Gastrocnemius medialis (tissue), 4 donors: ENCODE results near the gene CNPY2. TPM values are rescaled to one million over a fixed set of nuclear protein-coding genes. Genes with fewer than 3 reads are reported as not detected.
A peak's percentile ranks its signal among the peaks of the same experiment; 100 is the strongest.

Experiments used
- ATAC-seq, 2 donors: fragments of 150-250 bp; one replicate each; pipeline ENCODE4 v1.9.1; 2016
- DNase-seq, 2 donors: peaks; one replicate each; pipeline ENCODE4 v3.0.0-alpha.2; 2019
- H3K27ac ChIP-seq, 4 donors: fragments of 200-600 bp; sonication (generic); 1 replicate in 1 of 4; 2 replicates in 3 of 4; pipeline ENCODE4 v1.5.1; 2016 to 2018; ENCODE audit warnings: mild to moderate bottlenecking in 2 of 4, moderate library complexity in 1 of 4
- H3K27me3 ChIP-seq, 3 donors: fragments of 200-600 bp; sonication (generic) in 2 of 3; 1 replicate in 1 of 3; 2 replicates in 2 of 3; pipeline versions ENCODE4 v1.5.1 to v1.6.0; 2016 to 2019; ENCODE audit warnings: mild to moderate bottlenecking in 1 of 3, moderate library complexity in 1 of 3
- H3K36me3 ChIP-seq, 2 donors: fragments of 200-600 bp; sonication (generic) in 1 of 2; one replicate each; pipeline ENCODE4 v1.5.1; 2017 to 2018
- H3K4me1 ChIP-seq, 2 donors: fragments of 200-600 bp; sonication (generic) in 1 of 2; one replicate each; pipeline ENCODE4 v1.5.1; 2016 to 2017; ENCODE audit warnings: mild to moderate bottlenecking in 2 of 2
- H3K4me3 ChIP-seq, 4 donors: fragments of 200-600 bp; sonication (generic) in 3 of 4; 1 replicate in 1 of 4; 2 replicates in 3 of 4; pipeline ENCODE4 v1.5.1; 2016 to 2019; ENCODE audit warnings: mild to moderate bottlenecking in 2 of 4
- H3K9me3 ChIP-seq, 3 donors: fragments of 200-600 bp; sonication (generic) in 2 of 3; 1 replicate in 1 of 3; 2 replicates in 2 of 3; pipeline ENCODE4 v1.5.1; 2016 to 2019
- CTCF ChIP-seq, 5 experiments: fragments of 450-650 bp in 3 of 5; fragments of 200-600 bp in 2 of 5; sonication (generic) in 2 of 5; IDR thresholded peaks in 4 of 5; conservative IDR thresholded peaks in 1 of 5; 1 replicate in 4 of 5; 2 replicates in 1 of 5; pipeline ENCODE4 v1.5.1; 2016 to 2019; ENCODE audit warnings: antibody characterized with exemption in 5 of 5, mild to moderate bottlenecking in 3 of 5, moderate library complexity in 3 of 5
- POLR2A ChIP-seq, 2 donors: fragments of 450-650 bp; IDR thresholded peaks; one replicate each; pipeline ENCODE4 v1.6.1; 2017; ENCODE audit warnings: antibody characterized with exemption in 2 of 2, mild to moderate bottlenecking in 2 of 2, moderate library complexity in 2 of 2
- in situ Hi-C, 4 donors: fragments of 200-750 bp; cut with MboI; loops; one replicate each; pipeline versions ENCODE4 v1.15.0 to v1.8.0; 2017; ENCODE audit warnings: low sequenced_read_pairs in 4 of 4
- intact Hi-C: fragments of 100-400 bp; cut with DNase I; formaldehyde crosslinking; loops from one replicate; pipeline ENCODE4 v1.15.1; 2023; ENCODE audit warnings: low total_unique reads
- total RNA-seq, 4 donors: library from RNA; depleted of rRNA; stranded (reverse); fragments of >200 nt; gene quantifications; one replicate each; pipeline versions ENCODE4 v1.1.0 to v1.2.3, GENCODE V29; 2016

The CNPY2 gene
- total RNA-seq, 4 donors from 2014 or later = 21.7 to 59.1 (median 28.4) TPM

GRCh38 chr12:56317675-56318074, 1.9 kb upstream of the CNPY2 start:
- no peak for DNase-seq
- no peak for ATAC-seq
- TF ChIP-seq POLR2A (IDR thresholded peaks at IDR 0.05) (no peak), CTCF (IDR thresholded peaks at IDR 0.05 in 4 of 5, conservative IDR thresholded peaks at IDR 0.05 in 1 of 5) (no peak)
- H3K27ac ChIP-seq = peak overlapping the region in 1 of 4 donors; percentile 96
- H3K36me3 ChIP-seq = peaks cover 0 to 56% of the 10 kb centered on the region in 2 donors
- H3K27me3 ChIP-seq = no peaks in the 10 kb centered on the region
- H3K4me1 ChIP-seq = peaks cover 19 to 20% of the 10 kb centered on the region in 2 donors
- intact Hi-C loops = loop anchor here (5.0 kb wide), 2 partner anchors 150 to 200 kb away; partner anchors contain the start of genes RPL41, SPRYD4 and ZC3H10
- H3K9me3 ChIP-seq = no peaks in the 10 kb centered on the region
- no peak overlapping the region for H3K4me3 ChIP-seq
- in situ Hi-C loops = no loop called here

GRCh38 chr12:56315249-56315621, 553 bp downstream of the CNPY2 start:
- no peaks in the 10 kb centered on the region for H3K9me3 ChIP-seq
- ATAC-seq (no peak), DNase-seq (no peak)
- TF ChIP-seq POLR2A (IDR thresholded peaks at IDR 0.05) = no peak
- TF ChIP-seq CTCF (IDR thresholded peaks at IDR 0.05 in 4 of 5, conservative IDR thresholded peaks at IDR 0.05 in 1 of 5) = no peak
- H3K4me1 ChIP-seq = peaks cover 19 to 20% of the 10 kb centered on the region in 2 donors
- peak overlapping the region; percentile 91 to 99 (median 98) for H3K4me3 ChIP-seq
- no peaks in the 10 kb centered on the region for H3K27me3 ChIP-seq
- H3K27ac ChIP-seq = peak overlapping the region; percentile 96 to 99 (median 96)
- peaks cover 0 to 53% of the 10 kb centered on the region in 2 donors for H3K36me3 ChIP-seq
- in situ Hi-C loops = no loop called here
- intact Hi-C loops = loop anchor here (5.0 kb wide), 2 partner anchors 152 to 198 kb away; partner anchors contain the start of genes RPL41, SPRYD4 and ZC3H10

GRCh38 chr12:56311003-56311402, 4.8 kb downstream of the CNPY2 start:
- Histone ChIP-seq H3K4me3 (no peak overlapping the region), H3K9me3 (no peaks in the 10 kb centered on the region), H3K36me3 (peaks cover 0 to 66% of the 10 kb centered on the region in 2 donors), H3K27ac (no peak overlapping the region), H3K27me3 (no peaks in the 10 kb centered on the region), H3K4me1 (peaks cover 12% of the 10 kb centered on the region in 2 donors)
- no peak for TF ChIP-seq CTCF (IDR thresholded peaks at IDR 0.05 in 4 of 5, conservative IDR thresholded peaks at IDR 0.05 in 1 of 5)
- no peak for TF ChIP-seq POLR2A (IDR thresholded peaks at IDR 0.05)
- ATAC-seq (no peak), DNase-seq (no peak)
- in situ Hi-C loops = no loop called here
- intact Hi-C loops = no loop called here

- intact Hi-C loops = no loop called here
- no peak for TF ChIP-seq CTCF (IDR thresholded peaks at IDR 0.05 in 4 of 5, conservative IDR thresholded peaks at IDR 0.05 in 1 of 5)
- no peak for TF ChIP-seq POLR2A (IDR thresholded peaks at IDR 0.05)
- Histone ChIP-seq H3K9me3 (no peaks in the 10 kb centered on the region), H3K4me3 (no peak overlapping the region), H3K36me3 (peaks cover 0 to 57% of the 10 kb centered on the region in 2 donors), H3K27me3 (no peaks in the 10 kb centered on the region), H3K27ac (no peak overlapping the region), H3K4me1 (no peaks in the 10 kb centered on the region)
- DNase-seq (no peak), ATAC-seq (no peak)
- in situ Hi-C loops = no loop called here
Measured at GRCh38 chr12:56308714-56309113, 7.1 kb downstream of the CNPY2 start.
